GM18517 (cell line): Measurements from ENCODE around the gene GALNT1.
A peak's percentile ranks its signal among the peaks of the same experiment; 100 is the strongest.

ENCODE experiments used
- ATAC-seq: cut with Tn5 transposase; IDR thresholded peaks from one replicate; pipeline ENCODE4 v1.9.1; 2021; ENCODE audit warnings: mild to moderate bottlenecking, moderate library complexity; ENCODE audit not compliant: unreplicated experiment

Gene GALNT1

DNA sequence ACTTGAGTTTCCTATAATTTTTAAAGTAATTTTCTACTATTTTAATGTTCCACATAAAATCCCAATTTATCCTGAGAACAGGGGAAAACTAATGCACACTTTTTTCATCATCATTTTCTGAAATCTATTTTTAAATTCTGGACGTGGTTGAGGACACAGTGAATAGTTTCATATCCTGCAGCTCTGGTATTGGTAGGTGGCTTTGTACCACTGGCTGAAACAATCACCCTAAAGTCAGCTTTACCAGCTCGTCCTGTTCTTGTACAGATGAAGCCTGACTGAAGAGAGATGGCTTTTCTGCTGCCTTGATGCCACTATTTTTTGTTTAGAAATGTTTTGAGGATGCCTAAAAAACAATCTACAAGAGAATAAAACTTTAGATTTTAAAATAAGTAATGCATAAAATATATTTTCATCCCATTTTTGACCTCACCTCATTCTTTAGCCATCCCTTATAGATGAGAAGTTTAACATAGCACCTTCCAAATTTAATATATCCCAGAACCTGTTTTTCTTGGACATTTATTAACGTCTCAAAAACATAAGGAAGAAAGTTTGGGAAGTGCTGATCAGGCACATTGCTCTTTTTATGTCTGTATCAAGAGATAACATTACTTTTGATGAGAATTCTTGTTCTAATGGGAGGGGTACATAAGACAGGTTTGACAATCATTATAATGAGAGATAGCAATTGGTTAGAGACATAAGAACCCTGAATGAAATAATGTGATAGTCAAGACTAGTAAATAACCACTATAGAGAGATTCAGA lies 80.9 kb downstream of the GALNT1 start:
- peak; percentile 67 for ATAC-seq

DNA sequence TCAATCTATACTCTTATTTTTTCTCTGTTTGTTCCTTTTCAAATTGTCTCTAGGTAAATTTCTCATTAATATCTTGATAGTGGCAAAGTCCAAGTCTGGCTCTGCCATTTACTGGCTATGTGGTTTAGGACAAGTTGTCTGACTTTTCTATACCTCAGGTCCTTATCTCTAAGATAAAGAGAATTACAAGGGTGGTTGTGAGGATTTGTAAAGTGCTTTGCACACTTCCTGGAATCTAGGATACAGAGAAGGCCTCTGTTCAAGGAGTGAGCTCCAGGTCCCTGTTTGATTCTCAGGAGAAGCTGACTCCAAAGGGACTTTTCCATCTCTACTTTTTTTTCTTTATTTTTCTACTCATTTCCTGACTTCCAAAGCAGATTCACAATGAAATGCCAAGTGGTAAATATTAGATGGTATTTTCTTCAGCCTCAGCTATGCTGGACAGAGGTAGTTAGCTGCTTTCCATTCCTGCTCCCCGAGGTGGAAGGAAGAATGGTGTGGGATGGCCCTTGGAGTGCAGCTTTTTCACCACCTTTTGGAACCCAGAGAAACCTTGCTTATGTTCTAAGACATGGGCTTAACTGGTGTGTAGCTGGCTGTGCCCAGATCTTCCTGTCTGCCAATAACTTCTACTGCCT lies 90.5 kb downstream of the GALNT1 start:
- no peak for ATAC-seq

DNA sequence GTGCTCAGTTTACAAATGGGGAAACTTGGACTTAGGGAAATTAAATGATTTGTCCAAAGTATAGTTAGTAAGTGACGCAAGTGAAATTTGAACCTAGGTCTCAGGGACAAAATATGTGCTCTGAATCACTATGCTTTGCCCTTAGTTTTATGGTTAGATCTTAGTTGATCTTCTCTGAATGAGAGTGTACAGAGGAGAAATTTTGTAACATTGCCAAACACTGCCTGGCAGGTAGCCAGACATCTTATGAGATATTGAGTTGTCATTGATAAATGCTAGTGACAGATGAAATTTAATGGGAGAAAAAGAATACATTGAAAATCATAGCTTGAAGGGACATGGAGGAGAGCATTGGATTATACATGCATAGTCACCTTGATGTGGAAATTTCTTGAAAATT lies 91.4 kb downstream of the GALNT1 start:
- no peak for ATAC-seq

DNA sequence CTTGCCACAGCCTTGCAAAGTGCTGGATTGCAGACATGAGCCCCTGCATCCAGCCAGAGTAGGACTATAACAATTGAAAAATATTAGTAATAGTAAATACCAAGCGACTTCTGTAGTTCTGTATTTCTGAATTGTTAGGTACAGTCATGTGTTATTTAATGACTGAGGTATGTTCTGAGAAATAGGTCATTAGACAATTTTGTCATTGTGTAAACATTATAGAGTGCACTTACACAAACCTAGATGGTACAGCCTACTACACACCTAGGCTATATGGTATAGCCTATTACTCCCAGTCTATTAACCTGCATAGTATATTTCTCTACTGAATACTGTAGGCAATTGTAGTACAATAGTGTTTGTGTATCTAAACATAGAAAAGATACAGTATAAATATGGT lies 92.1 kb downstream of the GALNT1 start:
- no peak for ATAC-seq

DNA sequence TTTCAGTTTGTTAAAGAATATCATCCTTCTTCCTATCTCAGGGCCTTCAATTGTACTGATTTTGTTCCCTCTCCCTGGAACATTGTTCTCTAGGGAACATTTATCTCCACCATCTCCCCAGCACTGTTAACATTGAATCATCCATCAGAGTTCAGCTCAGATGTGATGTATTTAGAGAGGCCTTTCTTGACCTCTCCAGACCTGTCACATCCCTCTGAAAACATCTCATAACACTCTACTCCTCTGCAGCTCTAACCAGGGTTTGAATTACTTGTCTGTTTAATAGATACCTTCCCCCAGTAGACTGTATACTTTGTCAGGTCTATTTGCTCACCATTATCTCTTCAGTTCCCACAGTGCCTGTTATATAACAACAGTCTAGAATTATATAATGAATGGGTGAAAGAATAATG lies 98.6 kb downstream of the GALNT1 start:
- no peak for ATAC-seq

DNA sequence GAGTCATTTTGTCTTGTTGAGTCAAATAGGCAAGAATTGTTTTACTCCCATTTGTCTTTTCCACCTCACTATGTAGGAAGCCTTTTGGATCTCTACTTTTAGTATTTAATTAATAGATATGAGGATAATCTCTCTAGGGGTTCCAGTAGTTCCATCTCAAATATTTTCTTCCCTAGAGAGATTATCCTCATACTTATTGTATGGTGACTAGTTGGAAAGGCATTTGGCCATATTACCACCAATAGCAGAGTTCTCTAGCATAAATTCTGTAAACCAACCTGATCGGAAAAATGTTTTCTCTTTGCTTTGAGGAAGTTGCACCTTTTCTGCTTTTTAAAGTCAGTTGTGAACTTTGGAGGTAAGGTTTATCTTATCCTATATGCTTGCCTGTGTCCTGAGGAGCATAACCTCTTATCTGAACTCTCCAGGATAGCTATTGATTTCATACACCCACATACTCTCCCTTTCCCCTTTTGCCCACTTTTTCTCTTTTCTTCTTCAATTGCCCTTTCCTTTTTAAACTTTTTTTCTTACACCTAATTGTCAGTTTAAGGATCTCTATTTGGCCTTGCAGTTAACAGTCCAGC lies 100.8 kb downstream of the GALNT1 start:
- no peak for ATAC-seq

DNA sequence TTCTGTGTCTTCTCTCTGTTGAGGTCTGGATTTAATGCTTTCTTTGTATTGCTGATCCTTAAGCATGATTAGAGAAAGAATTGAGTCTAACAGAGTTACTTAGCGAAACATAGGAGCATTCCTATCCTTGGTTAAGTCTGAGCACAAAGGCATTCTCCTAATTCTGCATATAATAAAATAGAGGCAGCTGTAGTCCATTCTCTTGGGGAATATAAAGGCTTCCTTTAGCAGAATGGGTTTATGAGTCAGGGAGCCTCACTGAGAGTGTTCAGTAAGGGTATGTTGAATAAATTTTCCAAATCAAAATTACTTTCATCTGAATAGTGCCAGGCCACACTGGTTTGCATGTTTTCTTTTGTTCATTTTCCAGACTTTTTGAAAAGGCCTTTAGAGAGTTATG lies 101.5 kb downstream of the GALNT1 start:
- no peak for ATAC-seq

DNA sequence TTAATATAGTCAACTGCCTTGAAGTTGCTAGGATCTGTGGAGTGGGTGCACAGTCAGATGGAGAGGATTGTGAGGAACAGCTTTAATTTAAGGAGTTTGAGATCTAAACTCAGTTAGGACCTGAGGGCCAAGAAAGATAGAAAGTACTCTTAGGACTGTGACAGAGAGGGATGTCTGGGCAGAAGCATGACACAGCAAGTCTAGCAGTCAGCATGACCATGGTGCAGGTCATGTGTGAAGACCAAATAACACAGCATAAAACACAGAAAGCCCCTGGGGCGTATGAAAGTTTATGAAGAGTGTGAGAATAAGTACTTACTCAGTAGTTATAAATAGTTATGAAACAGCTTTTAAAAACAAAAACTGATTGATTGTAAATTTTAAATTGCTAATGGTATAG lies 107.2 kb downstream of the GALNT1 start:
- peak; percentile 83 for ATAC-seq

DNA sequence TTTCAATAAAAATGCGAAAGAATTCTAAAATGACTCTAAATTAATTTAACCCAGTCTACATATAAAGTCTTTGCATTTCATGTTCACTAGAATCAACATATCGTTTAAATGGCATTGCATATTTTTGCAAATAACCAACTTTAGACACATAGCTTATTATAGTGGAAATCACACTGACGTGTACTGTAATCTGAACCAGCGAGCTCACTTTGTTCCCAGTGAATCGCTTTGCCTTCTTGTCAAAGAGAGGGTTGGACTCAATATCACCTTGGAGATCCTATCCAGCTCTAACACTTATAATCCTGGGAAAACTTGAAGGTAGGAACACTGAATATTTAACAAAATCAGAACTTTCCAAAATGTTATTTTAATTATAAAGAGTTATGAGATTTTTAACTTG lies 108.2 kb downstream of the GALNT1 start:
- no peak for ATAC-seq

DNA sequence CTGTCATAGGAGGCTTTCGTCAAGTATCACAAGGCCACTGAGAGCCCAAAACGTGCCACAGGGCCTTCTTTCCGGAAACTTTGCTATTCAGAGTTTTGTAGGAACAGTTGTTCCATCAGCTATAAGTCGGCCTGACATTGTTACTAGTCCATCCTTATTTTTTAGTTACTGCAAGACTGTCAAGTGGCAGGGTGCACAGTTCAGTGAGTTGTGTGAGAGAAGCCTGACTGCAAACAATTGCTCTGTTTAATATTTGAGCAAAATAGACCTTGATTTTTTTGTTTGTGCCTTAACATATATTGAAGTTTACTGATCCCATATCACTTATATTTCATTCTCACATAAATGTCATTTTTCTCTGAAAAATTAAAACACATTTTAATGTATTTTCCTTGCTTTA lies 110.1 kb downstream of the GALNT1 start:
- ATAC-seq: no peak

DNA sequence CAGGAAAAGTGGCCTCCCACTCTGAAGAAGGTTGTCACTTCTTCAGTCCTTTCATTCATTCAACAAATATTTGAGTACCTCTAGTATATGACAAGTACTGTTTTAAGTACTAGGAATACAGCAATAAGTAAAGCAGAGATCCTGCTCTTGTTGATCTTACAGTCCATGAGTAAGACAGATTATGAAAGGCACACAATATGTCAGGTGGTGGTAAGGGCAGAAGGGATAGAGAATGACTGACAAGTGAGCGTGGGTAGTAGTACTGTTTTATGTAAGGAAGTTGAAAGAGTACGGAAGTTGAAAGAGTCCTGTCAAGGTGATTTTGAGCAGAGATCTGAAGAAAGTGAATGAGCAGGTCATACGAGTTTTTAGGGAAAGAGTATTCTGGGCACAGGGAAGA lies 111.3 kb downstream of the GALNT1 start:
- no peak for ATAC-seq

DNA sequence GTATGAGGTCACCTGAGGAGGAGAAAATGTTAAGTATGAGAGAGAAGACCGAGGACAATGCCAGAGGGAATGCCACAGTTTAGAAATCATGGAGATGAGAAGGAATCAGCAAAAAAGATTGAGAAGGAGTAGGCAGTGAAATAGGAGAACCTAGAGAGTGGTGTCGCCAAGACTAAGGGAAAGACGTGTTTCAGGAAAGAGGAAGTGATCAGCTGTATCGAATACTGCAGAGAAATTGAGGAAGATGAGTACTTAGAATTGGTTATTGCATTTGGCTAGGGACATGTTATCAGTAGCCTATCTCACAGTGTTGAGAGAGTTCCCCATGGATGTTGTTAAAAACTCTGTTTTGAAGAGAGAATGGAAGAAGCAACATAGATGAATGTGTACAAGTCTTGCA lies 112.3 kb downstream of the GALNT1 start:
- ATAC-seq: no peak

DNA sequence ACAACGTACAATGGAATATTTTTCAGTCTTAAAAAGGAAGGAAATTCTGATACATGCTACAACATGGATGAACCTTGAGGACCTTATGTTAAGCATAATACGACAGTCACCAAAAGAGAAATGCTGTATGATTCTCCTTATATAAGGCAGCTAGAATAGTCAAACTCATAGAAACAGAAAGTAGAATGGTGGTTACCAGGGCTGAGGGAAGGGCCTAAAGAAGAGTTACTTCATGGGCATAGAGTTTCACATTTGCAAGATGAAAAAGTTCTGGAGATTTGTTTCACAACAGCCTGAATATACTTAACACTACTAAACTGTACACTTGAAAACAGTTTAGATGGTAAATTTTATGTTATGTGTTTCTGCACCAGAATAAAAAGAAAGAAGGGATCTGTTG lies 113.3 kb downstream of the GALNT1 start:
- ATAC-seq: peak; percentile 55

DNA sequence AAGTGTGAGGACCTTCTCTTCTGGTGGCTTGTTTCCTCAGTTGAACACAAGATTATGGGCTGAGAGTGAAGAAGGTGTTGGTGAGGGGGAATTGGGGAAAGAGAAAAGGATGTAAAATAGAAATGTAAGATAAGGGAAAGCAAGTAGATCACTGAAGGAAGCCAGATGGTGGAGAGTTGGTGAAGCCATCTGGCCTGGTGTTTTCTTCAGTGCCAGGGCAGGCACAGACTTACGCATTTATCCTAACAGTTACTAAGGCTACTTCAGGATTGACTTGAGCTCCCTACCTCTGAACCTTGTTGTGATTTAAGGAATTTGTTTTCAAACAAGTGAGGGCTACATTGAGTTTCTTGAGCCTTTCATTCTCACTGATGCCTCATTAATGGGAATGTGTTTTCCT lies 113.8 kb downstream of the GALNT1 start:
- no peak for ATAC-seq

DNA sequence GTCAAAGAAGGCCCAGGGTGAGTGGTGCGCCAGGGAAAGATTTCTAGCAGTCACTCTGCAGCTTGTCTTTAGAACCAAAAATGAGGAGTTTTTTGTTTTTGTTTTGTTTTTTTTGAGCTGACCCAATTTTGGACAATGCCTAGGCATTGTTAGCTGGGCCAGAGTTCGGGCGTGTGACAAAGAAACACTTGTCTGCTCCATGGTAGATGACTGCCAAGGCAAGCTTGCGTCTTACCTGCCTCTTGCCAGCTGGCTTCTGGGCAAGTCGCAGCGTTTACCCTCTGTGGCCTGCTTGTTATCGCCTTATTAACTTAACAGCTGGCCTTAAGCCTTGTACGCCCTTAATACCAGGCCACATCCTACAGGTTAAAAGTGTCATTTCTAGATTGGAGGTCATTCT lies 114.3 kb downstream of the GALNT1 start:
- ATAC-seq: no peak

DNA sequence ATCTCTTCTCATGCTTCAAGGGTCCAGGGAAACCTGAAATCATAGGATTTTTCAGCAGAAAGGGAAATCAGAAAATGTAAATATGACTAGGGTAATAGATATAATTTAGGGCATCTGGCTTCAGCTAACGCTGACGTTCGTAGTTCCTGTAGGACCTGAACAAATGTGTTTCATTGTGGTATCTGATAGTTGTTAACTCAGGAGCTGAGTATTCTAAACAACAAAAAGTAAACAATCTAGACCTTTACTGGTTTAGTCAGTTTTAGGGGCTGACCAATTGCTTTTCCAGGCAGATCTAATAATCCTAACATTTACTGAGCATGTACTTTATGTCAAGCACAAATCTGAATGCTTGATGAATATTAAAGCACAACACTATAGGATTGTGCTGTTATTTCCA lies 114.8 kb downstream of the GALNT1 start:
- no peak for ATAC-seq

DNA sequence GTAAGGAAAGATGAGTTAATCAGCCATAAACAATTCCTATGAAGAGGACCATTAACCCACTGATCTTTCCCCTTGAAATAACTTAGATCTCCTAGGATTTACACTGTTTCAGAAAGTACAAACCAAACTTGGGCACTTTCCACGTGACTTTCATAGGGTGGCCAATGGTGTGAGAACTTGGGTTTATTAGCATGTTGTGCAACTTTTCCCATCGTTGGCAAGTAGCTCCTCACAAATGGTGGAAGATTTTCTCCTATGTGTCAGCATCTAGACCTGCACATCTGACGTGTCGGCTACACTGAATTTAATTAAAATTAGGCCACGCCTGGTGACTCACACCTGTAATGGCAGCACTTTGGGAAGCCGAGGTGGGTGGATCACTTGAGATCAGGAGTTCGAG lies 116.3 kb downstream of the GALNT1 start:
- no peak for ATAC-seq

DNA sequence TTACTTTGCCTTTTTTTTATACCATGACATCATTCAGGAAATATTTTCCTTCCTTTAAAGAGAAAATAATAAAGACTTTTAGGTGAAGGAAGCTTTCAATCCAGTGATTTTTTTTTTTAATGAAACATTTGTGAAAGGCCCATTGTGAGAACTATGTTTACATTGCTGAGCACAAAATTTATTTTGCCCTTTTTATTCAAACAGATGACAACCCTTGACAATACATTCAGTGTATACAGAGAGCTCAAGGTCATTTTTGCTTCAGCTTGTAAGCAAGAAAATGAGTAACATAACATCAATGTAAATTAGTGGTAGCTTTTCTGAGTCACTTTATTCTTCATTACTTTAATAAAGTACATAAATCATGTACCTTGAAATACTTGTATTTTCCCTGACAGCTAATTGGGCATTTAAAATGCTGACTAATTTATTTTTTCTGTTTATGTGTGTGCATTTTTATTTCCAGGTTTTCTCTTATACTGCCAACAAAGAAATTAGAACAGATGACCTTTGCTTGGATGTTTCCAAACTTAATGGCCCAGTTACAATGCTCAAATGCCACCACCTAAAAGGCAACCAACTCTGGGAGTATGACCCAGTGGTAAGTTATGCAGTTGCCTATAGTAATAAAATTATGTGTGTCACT lies 121.6 kb downstream of the GALNT1 start:
- no peak for ATAC-seq

DNA sequence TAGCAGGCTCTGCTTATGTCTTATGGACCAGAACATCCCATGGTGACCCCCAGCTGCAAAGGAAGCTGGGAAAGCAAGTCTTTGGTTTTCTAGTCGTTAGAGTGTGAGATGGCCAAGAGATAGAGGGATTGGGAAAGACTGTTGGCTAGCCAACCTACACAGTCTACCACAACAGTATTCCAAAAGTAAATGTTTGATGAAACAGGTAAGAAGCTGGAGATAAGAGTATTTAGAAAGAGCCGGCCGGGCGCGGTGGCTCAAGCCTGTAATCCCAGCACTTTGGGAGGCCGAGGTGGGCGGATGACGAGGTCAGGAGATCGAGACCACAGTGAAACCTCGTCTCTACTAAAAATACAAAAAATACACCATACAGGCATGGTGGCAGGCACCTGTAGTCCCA lies 124.4 kb downstream of the GALNT1 start:
- no peak for ATAC-seq

DNA sequence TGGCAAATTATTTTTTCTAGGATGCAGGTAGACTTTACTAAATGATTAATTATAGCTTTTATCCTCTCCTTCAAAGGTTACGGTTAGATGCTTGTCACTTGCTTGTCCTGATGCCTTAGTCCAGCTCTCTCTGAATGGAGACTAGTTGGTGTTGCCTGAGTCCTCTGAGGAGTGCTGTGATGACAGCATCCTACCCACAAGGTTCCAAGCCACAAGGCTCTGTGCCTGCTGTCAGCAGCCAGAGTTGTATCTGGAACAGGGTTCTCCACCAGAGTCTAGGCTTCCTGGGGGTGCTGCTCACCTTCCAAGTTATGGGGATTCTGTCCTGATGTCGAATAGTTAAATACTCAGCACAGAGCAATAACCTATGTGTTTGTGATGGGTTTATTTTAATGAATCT lies 125.7 kb downstream of the GALNT1 start:
- ATAC-seq: no peak

DNA sequence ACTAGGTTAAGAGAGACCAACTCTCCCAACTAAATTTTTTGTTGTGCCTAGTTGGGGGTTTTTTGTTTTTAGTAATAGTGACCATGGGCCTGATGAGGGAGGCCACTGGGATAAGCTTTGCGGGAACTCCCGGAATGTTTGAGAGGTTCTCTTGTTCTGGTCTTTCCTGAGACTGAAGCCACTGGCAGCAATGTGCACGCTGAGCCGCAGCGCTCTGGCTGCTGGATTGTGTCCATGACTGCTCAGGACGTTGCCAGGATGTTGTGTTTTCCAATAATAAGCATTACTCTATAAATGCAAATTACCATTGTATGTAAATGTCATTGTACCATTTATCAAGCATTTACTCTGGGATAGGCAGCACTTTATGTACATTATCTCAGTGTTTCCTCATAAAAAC lies 126.1 kb downstream of the GALNT1 start:
- ATAC-seq: no peak

DNA sequence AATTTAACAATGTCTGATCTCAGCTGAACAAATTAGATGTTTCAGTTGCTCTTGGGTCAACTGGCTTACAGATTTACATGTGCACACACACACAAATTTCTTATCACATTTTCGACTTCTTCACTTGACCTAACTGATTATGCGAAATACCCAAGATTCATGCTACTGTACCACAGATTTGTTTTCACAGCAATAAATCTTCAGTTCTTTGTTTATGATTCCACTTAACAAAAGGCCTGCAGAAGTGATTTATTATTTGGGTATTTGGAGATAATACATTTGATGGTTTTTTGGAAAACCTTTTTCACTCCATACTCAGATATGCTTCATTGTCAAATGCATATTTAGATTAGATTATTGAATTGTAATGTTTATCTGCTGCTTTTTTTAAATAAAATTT lies 129.0 kb downstream of the GALNT1 start:
- no peak for ATAC-seq
